NCI-H748 treated with DMSO at 0.1 percent for 48 hours (cell line): Measurements from ENCODE around the gene SV2B.

Source experiments
- DNase-seq: peaks from one replicate; lab custom pipeline; 2025; lab: John Stamatoyannopoulos, UW

SV2B gene

DNA sequence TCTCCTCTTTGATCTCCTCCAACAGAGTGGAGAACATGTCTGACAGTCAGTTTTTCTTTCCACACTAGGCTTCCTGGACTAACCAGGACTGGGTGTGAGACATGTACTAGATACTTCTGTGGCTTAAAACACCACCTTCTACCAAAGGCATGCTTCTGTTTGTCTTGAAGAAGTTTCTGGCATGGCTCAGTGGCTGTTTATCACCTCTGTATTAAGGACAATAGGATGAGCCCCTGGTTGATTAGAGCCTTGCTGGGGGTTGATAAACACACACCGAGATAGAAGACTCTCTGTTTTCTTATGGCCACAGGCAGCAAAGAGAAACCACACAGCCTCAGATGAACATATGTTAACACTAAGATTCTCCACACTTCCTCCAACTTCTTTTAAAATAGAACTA is 40.5 kb downstream of the SV2B start:
- no peak for DNase-seq

DNA sequence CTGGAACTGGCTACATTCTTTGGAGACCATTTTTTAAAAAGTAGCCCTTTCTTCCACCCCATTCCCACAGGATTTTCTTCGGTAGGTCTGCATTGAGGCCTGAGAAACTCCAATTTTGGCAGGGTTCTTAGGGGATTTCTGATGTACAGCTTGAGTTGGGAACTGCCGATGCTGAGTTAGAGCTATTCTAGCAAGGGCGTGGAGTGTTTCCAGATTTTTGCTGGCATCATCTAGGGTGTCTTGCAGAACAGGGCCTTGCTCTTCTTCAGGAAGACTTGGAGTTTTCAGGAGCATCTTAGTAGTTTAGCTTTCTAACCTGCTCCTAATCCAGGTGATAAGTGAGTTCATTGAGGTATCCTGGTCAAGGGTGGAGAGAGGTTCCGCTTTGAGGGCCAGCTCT is 41.0 kb downstream of the SV2B start:
- no peak for DNase-seq

DNA sequence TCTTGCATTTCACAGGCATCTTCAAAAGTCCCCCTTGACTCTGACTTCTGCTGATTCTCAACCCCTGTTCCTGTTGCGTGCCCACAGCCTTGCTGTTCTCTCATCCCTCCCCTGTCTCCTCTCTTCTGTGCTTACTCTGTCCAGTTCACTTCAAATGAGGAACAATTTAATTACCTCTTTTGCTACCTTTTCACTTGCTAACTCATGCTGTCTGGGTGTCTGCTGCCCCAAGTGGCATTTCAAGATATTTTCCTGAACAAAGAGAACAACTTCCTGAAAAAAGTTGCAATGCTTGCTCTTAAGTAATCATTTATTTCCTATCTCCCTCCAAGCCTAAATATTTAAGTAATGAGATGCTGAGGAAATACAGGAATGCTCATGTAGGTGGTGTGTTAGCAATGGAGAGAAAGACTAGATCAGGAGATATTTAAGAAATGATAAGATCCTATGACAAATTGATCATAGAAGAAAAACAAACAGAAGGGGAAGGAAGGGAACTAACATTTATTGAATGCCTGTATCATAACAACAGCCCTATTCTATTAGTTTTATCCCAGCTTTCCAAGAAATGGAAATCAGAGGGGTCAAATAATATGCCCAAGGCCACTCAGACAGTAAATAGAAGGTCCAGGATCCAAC is 42.2 kb downstream of the SV2B start:
- DNase-seq = no peak

DNA sequence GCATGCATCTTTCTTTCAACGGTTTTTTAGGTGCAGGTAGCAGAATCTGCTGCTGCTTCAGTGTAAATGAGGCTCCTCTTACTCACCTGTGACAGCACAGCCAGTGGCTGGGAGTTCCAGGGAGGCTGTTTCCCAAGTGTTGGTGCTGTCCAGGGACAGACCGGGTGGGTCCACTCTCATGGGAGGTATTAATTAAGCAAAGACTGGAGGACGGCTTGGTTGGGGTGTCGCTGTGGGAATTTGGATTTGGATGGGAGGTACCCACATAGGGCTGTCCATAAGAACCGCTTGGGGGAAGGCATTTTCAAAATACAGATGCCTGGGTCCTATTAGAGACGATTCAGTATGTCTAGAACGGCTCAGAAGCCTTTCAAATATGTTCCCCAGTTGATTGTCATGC is 42.9 kb downstream of the SV2B start:
- no peak for DNase-seq

- no peak for DNase-seq
These were observed 46.7 kb downstream of the SV2B start for GRCh38 chr15:91146728-91147127.

- no peak for DNase-seq
These were observed 48.2 kb downstream of the SV2B start for GRCh38 chr15:91148243-91148642.

DNA sequence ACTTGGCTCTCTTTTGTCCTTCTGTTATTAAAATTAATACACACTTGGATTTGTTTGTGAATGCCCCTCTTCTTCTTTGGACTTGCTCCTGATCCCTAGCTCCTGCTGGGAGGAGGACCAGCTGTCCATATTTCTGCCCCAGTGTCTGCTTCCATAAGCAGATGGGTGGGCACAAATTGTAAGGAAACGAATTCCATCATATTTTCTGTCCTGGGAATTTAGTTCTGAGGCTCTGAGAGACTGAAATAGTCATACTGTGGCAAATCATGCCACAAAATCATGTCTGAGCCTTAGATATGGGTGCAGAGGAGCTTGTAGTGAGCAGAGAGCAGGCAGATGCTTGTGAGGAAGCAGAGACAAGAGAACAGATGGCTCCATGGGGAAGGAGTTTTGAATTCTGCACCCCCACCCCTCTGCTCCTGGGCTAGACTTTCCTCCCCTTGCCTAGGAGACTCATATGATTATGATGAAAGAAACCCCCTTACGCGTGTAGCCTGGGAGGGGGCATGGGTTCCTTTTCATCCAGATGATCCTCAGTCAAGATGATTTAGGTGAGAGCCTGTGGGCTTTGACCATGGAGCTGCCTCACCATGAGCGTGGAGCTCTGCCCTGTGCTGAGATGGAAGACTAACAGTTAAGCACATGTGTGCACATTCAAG is 50.6 kb downstream of the SV2B start:
- DNase-seq = no peak

GRCh38 chr15:91151781-91152563 is 51.9 kb downstream of the SV2B start:
- DNase-seq = no peak

DNA sequence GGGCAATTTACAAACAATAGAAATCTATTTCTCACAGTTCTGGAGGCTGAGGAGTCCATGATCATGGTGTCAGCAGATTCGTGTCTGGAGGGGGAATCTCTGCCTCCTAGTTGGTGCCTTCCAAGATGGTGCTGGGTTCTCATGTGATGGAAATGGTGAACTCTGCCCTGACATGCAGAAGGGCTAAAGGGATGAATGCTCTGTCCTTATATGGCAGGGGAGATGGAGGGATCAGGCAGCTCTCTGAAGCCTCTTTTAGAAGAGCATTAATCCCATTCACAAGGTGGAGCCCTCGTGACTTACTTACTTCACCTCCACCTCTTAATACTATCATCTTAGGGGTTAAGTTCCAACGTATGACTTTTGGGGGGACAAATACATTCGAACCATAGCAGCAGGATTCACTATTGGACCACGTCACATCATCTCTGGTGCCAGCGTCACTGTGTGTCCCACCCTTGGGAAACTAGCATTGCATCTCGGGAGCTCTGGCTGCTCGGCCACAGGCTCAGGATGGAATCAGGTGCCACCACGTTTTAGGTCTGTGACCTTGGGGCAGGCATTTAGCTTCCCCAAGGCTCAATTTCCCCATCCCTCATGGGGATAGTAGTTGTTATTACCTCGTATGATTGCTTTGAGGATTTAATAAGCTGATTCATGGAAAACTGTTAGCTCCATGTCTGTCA is 53.0 kb downstream of the SV2B start:
- no peak for DNase-seq

- DNase-seq = no peak
These were observed 53.9 kb downstream of the SV2B start for GRCh38 chr15:91153954-91154353.

GRCh38 chr15:91156175-91156726 is 56.2 kb downstream of the SV2B start:
- no peak for DNase-seq

GRCh38 chr15:91158415-91159394 is 58.6 kb downstream of the SV2B start:
- no peak for DNase-seq

- DNase-seq = no peak
These were observed 65.8 kb downstream of the SV2B start for GRCh38 chr15:91165850-91166249.

- no peak for DNase-seq
These were observed 68.4 kb downstream of the SV2B start for GRCh38 chr15:91168457-91168856.

GRCh38 chr15:91171334-91171733 is 71.3 kb downstream of the SV2B start:
- DNase-seq = no peak

- DNase-seq = no peak
These were observed 82.0 kb downstream of the SV2B start for GRCh38 chr15:91182101-91182500.

- DNase-seq = peak; percentile 52
These were observed 83.5 kb downstream of the SV2B start for GRCh38 chr15:91183596-91183995.

- DNase-seq = no peak
These were observed 84.4 kb downstream of the SV2B start for GRCh38 chr15:91184441-91184840.

- no peak for DNase-seq
These were observed 87.0 kb downstream of the SV2B start for GRCh38 chr15:91186904-91187656.

- DNase-seq = no peak
These were observed 92.2 kb downstream of the SV2B start for GRCh38 chr15:91192285-91192684.
